ENCODE results near the gene PAFAH2.
"Not testable (repeated sequence)": the region's sequence is repeated elsewhere in the genome, so short reads cannot be mapped to it uniquely, and the experiment has no call there.

Gene PAFAH2

GRCh38 chr1:25990251-25990650 lies 7.6 kb downstream of the PAFAH2 start:
- Mint-ChIP-seq H3K4me1 (ENCODE audit: low read depth) (peaks cover 37% of the 10 kb centered on the region), H3K27me3 (ENCODE audit: low read depth) (no peaks in the 10 kb centered on the region), H3K36me3 (ENCODE audit: low read depth) (peaks cover 18% of the 10 kb centered on the region), H3K9me3 (no peaks in the 10 kb centered on the region), H3K4me3 (peak overlapping the region; percentile 71), H3K27ac (peak overlapping the region; percentile 57)

GRCh38 chr1:25989440-25990234 lies 8.2 kb downstream of the PAFAH2 start:
- peak overlapping the region; percentile 71 for H3K4me3 Mint-ChIP-seq
- H3K27me3 Mint-ChIP-seq (ENCODE audit: low read depth), result no peaks in the 10 kb centered on the region
- H3K27ac Mint-ChIP-seq, result peak overlapping the region; percentile 67
- no peaks in the 10 kb centered on the region for H3K9me3 Mint-ChIP-seq
- peaks cover 18% of the 10 kb centered on the region for H3K36me3 Mint-ChIP-seq (ENCODE audit: low read depth)
- H3K4me1 Mint-ChIP-seq (ENCODE audit: low read depth), result peaks cover 37% of the 10 kb centered on the region

GRCh38 chr1:25987951-25988350 lies 9.9 kb downstream of the PAFAH2 start:
- H3K4me3 Mint-ChIP-seq, result no peak overlapping the region
- H3K4me1 Mint-ChIP-seq (ENCODE audit: low read depth), result peaks cover 28% of the 10 kb centered on the region
- H3K27me3 Mint-ChIP-seq (ENCODE audit: low read depth), result no peaks in the 10 kb centered on the region
- no peaks in the 10 kb centered on the region for H3K9me3 Mint-ChIP-seq
- H3K27ac Mint-ChIP-seq, result no peak overlapping the region
- H3K36me3 Mint-ChIP-seq (ENCODE audit: low read depth), result peaks cover 25% of the 10 kb centered on the region

- not testable (repeated sequence) for H3K27ac Mint-ChIP-seq; H3K27me3 Mint-ChIP-seq (ENCODE audit: low read depth); H3K4me3 Mint-ChIP-seq; H3K9me3 Mint-ChIP-seq
- Mint-ChIP-seq H3K36me3 (ENCODE audit: low read depth) (peaks cover 37% of the 10 kb centered on the region), H3K4me1 (ENCODE audit: low read depth) (peaks cover 26% of the 10 kb centered on the region)
Observed at GRCh38 chr1:25986773-25987172, 11.1 kb downstream of the PAFAH2 start.

GRCh38 chr1:25985670-25986069 lies 12.2 kb downstream of the PAFAH2 start:
- Mint-ChIP-seq H3K4me3 (no peak overlapping the region), H3K4me1 (ENCODE audit: low read depth) (peaks cover 21% of the 10 kb centered on the region), H3K36me3 (ENCODE audit: low read depth) (peaks cover 41% of the 10 kb centered on the region), H3K27ac (peak overlapping the region; percentile 38), H3K9me3 (no peaks in the 10 kb centered on the region), H3K27me3 (ENCODE audit: low read depth) (no peaks in the 10 kb centered on the region)

GRCh38 chr1:25985171-25985570 lies 12.7 kb downstream of the PAFAH2 start:
- H3K4me3 Mint-ChIP-seq, result no peak overlapping the region
- H3K27ac Mint-ChIP-seq, result no peak overlapping the region
- no peaks in the 10 kb centered on the region for H3K9me3 Mint-ChIP-seq
- peaks cover 19% of the 10 kb centered on the region for H3K4me1 Mint-ChIP-seq (ENCODE audit: low read depth)
- peaks cover 41% of the 10 kb centered on the region for H3K36me3 Mint-ChIP-seq (ENCODE audit: low read depth)
- no peaks in the 10 kb centered on the region for H3K27me3 Mint-ChIP-seq (ENCODE audit: low read depth)

GRCh38 chr1:25979210-25979609 lies 18.7 kb downstream of the PAFAH2 start:
- no peaks in the 10 kb centered on the region for H3K9me3 Mint-ChIP-seq

GRCh38 chr1:25978403-25978802 lies 19.5 kb downstream of the PAFAH2 start:
- no peak overlapping the region for H3K27ac Mint-ChIP-seq

More at GRCh38 chr1:25979210-25979609, 18.7 kb downstream of the PAFAH2 start:
- H3K4me3 Mint-ChIP-seq, result no peak overlapping the region
- H3K27me3 Mint-ChIP-seq (ENCODE audit: low read depth), result no peaks in the 10 kb centered on the region
- peaks cover 6% of the 10 kb centered on the region for H3K4me1 Mint-ChIP-seq (ENCODE audit: low read depth)
- no peak overlapping the region for H3K27ac Mint-ChIP-seq
- peaks cover 47% of the 10 kb centered on the region for H3K36me3 Mint-ChIP-seq (ENCODE audit: low read depth)

GRCh38 chr1:25977801-25978200 lies 20.1 kb downstream of the PAFAH2 start:
- Mint-ChIP-seq H3K4me3 (no peak overlapping the region), H3K9me3 (no peaks in the 10 kb centered on the region), H3K4me1 (ENCODE audit: low read depth) (peaks cover 10% of the 10 kb centered on the region), H3K27me3 (ENCODE audit: low read depth) (no peaks in the 10 kb centered on the region), H3K27ac (no peak overlapping the region), H3K36me3 (ENCODE audit: low read depth) (peaks cover 46% of the 10 kb centered on the region)

More at GRCh38 chr1:25978403-25978802, 19.5 kb downstream of the PAFAH2 start:
- no peaks in the 10 kb centered on the region for H3K9me3 Mint-ChIP-seq
- H3K36me3 Mint-ChIP-seq (ENCODE audit: low read depth), result peaks cover 48% of the 10 kb centered on the region
- H3K27me3 Mint-ChIP-seq (ENCODE audit: low read depth), result no peaks in the 10 kb centered on the region
- H3K4me1 Mint-ChIP-seq (ENCODE audit: low read depth), result peaks cover 9% of the 10 kb centered on the region
- no peak overlapping the region for H3K4me3 Mint-ChIP-seq

- Mint-ChIP-seq H3K4me1 (ENCODE audit: low read depth) (peaks cover 29% of the 10 kb centered on the region), H3K36me3 (ENCODE audit: low read depth) (peaks cover 47% of the 10 kb centered on the region), H3K4me3 (no peak overlapping the region), H3K27me3 (ENCODE audit: low read depth) (no peaks in the 10 kb centered on the region), H3K9me3 (no peaks in the 10 kb centered on the region), H3K27ac (no peak overlapping the region)
Observed at GRCh38 chr1:25973610-25974321, 24.1 kb downstream of the PAFAH2 start.

GRCh38 chr1:25971811-25972180 lies 26.1 kb downstream of the PAFAH2 start:
- peak overlapping the region; percentile 88 for H3K27ac Mint-ChIP-seq
- peaks cover 52% of the 10 kb centered on the region for H3K36me3 Mint-ChIP-seq (ENCODE audit: low read depth)
- H3K4me1 Mint-ChIP-seq (ENCODE audit: low read depth), result peaks cover 31% of the 10 kb centered on the region
- no peaks in the 10 kb centered on the region for H3K27me3 Mint-ChIP-seq (ENCODE audit: low read depth)
- peak overlapping the region; percentile 41 for H3K4me3 Mint-ChIP-seq
- H3K9me3 Mint-ChIP-seq, result no peaks in the 10 kb centered on the region

- peak overlapping the region; percentile 65 for H3K4me3 Mint-ChIP-seq
- no peaks in the 10 kb centered on the region for H3K27me3 Mint-ChIP-seq (ENCODE audit: low read depth)
- H3K36me3 Mint-ChIP-seq (ENCODE audit: low read depth), result peaks cover 51% of the 10 kb centered on the region
- H3K4me1 Mint-ChIP-seq (ENCODE audit: low read depth), result peaks cover 31% of the 10 kb centered on the region
- H3K9me3 Mint-ChIP-seq, result no peaks in the 10 kb centered on the region
- H3K27ac Mint-ChIP-seq, result peak overlapping the region; percentile 88
Observed at GRCh38 chr1:25971066-25971810, 26.6 kb downstream of the PAFAH2 start.

- Mint-ChIP-seq H3K9me3 (no peaks in the 10 kb centered on the region), H3K27me3 (ENCODE audit: low read depth) (no peaks in the 10 kb centered on the region), H3K4me3 (no peak overlapping the region), H3K27ac (peak overlapping the region; percentile 23), H3K4me1 (ENCODE audit: low read depth) (peaks cover 25% of the 10 kb centered on the region), H3K36me3 (ENCODE audit: low read depth) (peaks cover 49% of the 10 kb centered on the region)
Observed at GRCh38 chr1:25967308-25967707, 30.6 kb downstream of the PAFAH2 start.

- no peaks in the 10 kb centered on the region for H3K9me3 Mint-ChIP-seq
- H3K27ac Mint-ChIP-seq, result no peak overlapping the region
- peaks cover 33% of the 10 kb centered on the region for H3K36me3 Mint-ChIP-seq (ENCODE audit: low read depth)
- H3K4me3 Mint-ChIP-seq, result no peak overlapping the region
- no peaks in the 10 kb centered on the region for H3K27me3 Mint-ChIP-seq (ENCODE audit: low read depth)
- no peaks in the 10 kb centered on the region for H3K4me1 Mint-ChIP-seq (ENCODE audit: low read depth)
Observed at GRCh38 chr1:25959611-25960010, 38.3 kb downstream of the PAFAH2 start.

All from T-helper 1 cell treated with Interleukin-12 subunit alpha and Interleukin-12 subunit beta and Interleukin-4 antibody, amounts not matched to agents 30 μg/mL and 1 μg/mL, for 36 hours (primary cell).